Lung (tissue), 12 donors: ENCODE data around the gene PIAS4. TPM values are rescaled to one million over a fixed set of nuclear protein-coding genes. Genes with fewer than 3 reads are reported as not detected.

ENCODE experiments used
- ATAC-seq: fragments of 200-7000 bp; cut with Tn5 transposase; one replicate; pipeline ENCODE4 v1.9.1; 2020; ENCODE audit warnings: moderate number of reproducible peaks; ENCODE audit not compliant: insufficient read depth, low FRiP score
- DNase-seq, 3 donors: peaks; one replicate each; pipeline ENCODE4 v3.0.0-alpha.2; 2013 to 2017
- H3K27ac ChIP-seq, 2 donors: one replicate each; pipeline ENCODE4 v1.5.1; 2013; ENCODE audit warnings: mild to moderate bottlenecking in 2 of 2, moderate library complexity in 2 of 2, control low read depth in 1 of 2, inconsistent platforms in 1 of 2, low read depth in 1 of 2, low read length in 1 of 2
- H3K27me3 ChIP-seq, 3 donors: one replicate each; pipeline ENCODE4 v1.5.1; 2013; ENCODE audit warnings: low read length in 2 of 3; ENCODE audit not compliant: control insufficient read depth in 3 of 3, insufficient read depth in 3 of 3
- H3K36me3 ChIP-seq, 4 donors: one replicate each; pipeline ENCODE4 v1.5.1; 2013; ENCODE audit warnings: low read length in 4 of 4, mild to moderate bottlenecking in 1 of 4, moderate library complexity in 1 of 4; ENCODE audit not compliant: control insufficient read depth in 4 of 4, insufficient read depth in 4 of 4
- H3K4me1 ChIP-seq, 5 donors: one replicate each; pipeline ENCODE4 v1.5.1; 2013; ENCODE audit warnings: low read length in 5 of 5, mild to moderate bottlenecking in 2 of 5, moderate library complexity in 1 of 5; ENCODE audit not compliant: control insufficient read depth in 5 of 5, insufficient read depth in 5 of 5
- H3K4me3 ChIP-seq: one replicate; pipeline ENCODE4 v1.5.1; 2013; ENCODE audit warnings: mild to moderate bottlenecking, control low read depth, moderate library complexity
- H3K9ac ChIP-seq, 2 donors: one replicate each; pipeline ENCODE4 v1.5.1; 2013; ENCODE audit warnings: low read length in 2 of 2, control low read depth in 1 of 2; ENCODE audit not compliant: insufficient read depth in 1 of 2
- H3K9me3 ChIP-seq, 4 donors: one replicate each; pipeline ENCODE4 v1.5.1; 2013; ENCODE audit warnings: low read length in 3 of 4, mild to moderate bottlenecking in 1 of 4, moderate library complexity in 1 of 4; ENCODE audit not compliant: control insufficient read depth in 4 of 4, insufficient read depth in 3 of 4
- CTCF ChIP-seq: IDR thresholded peaks from 2 replicates; pipeline ENCODE4 v1.5.1; 2012; ENCODE audit warnings: mild to moderate bottlenecking; ENCODE audit errors: control extremely low read depth, extremely low read depth
- WGBS, 2 donors: extraction: QIAGEN DNeasy Blood & Tissue Kit; methylation state at CpG; one replicate each; pipeline ENCODE4 v1.1.7; 2013; 5-methylcytosine and 5-hydroxymethylcytosine counted together
- polyA plus RNA-seq, 2 donors: library from polyadenylated mRNA; stranded (reverse); fragments of 200-250 nt; gene quantifications; one replicate each; pipeline ENCODE4 v1.2.1, GENCODE V29; 2013
- total RNA-seq, 2 donors: library from RNA; depleted of rRNA in 1 of 2; stranded (reverse); fragments of >200 nt in 1 of 2; gene quantifications; one replicate each; pipeline ENCODE4 v1.2.1, GENCODE V29; 2014 to 2021
- donor health status: control.
- donor health status: control.
- donor health status: Bipolar disorder and iron deficiency.
- donor health status: healthy.
- donor health status: DM: yes; HTN: yes; CAD: no.

The PIAS4 gene
- total and polyA plus RNA-seq, 4 donors, result 9.9 to 46.2 (median 21.6) TPM

GRCh38 chr19:3968556-3969434, 38.7 kb upstream of the PIAS4 start:
- 30 to 53% methylated on average over 9 of the region's 9 CpGs for WGBS, 2 donors
- H3K27me3 ChIP-seq, result no peaks in the 10 kb centered on the region
- H3K9me3 ChIP-seq, result no peaks in the 10 kb centered on the region
- ATAC-seq, result peak; percentile 41
- H3K4me1 ChIP-seq, result peaks cover 7 to 27% (median 19%) of the 10 kb centered on the region in 5 donors
- DNase-seq, result peak; percentile 96 to 98 (median 98)
- peak overlapping the region; percentile 92 to 99 for H3K27ac ChIP-seq
- peaks cover 6 to 33% (median 15%) of the 10 kb centered on the region in 4 donors for H3K36me3 ChIP-seq
- TF ChIP-seq CTCF, result no peak
- peak overlapping the region; percentile 6 to 82 for H3K9ac ChIP-seq
- H3K4me3 ChIP-seq, result peak overlapping the region; percentile 15

- Histone ChIP-seq H3K4me1 (peaks cover 7 to 27% (median 19%) of the 10 kb centered on the region in 5 donors), H3K27ac (peak overlapping the region; percentile 92 to 99), H3K4me3 (peak overlapping the region; percentile 95), H3K36me3 (peaks cover 0 to 24% (median 13%) of the 10 kb centered on the region in 4 donors), H3K27me3 (no peaks in the 10 kb centered on the region), H3K9ac (peak overlapping the region in 1 of 2 donors; percentile 77), H3K9me3 (no peaks in the 10 kb centered on the region)
- no peak for ATAC-seq
- WGBS, 2 donors, result 26 to 51% methylated on average over 23 of the region's 23 CpGs
- no peak for TF ChIP-seq CTCF
- peak in 2 of 3 donors; percentile 22 to 44 for DNase-seq
Measured at GRCh38 chr19:3969435-3970312, 37.9 kb upstream of the PIAS4 start.

DNA sequence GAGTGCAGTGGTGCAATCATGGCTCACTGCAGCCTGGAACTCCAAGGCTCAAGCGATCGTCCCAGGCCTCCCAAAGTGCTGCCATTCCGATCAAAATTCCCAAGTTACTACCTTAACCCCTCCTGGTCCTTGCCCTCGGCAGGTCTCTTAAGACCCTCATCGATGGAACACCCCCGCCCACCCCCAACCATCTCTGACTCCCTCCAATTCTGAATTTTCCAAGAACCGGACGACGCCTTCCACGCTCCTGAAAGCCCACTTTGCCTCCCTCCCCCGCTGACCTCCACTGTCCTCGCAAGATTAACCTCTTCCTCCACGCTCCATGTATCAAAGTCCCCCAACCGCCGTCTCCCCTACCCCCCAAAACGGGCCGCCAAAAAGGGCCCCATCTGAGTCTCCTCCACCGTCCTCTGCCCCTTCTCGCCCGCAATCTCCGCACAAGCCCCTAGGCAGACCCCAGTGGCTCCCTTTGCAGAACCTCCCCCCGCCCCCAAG, 37.2 kb upstream of the PIAS4 start:
- TF ChIP-seq CTCF, result no peak
- Histone ChIP-seq H3K4me1 (peaks cover 7 to 27% (median 19%) of the 10 kb centered on the region in 5 donors), H3K9ac (peak overlapping the region; percentile 66 to 77), H3K36me3 (peaks cover under 1 to 23% (median 12%) of the 10 kb centered on the region in 4 donors), H3K4me3 (peak overlapping the region; percentile 95), H3K27me3 (no peaks in the 10 kb centered on the region), H3K27ac (peak overlapping the region; percentile 92 to 99), H3K9me3 (no peaks in the 10 kb centered on the region)
- WGBS, 2 donors, result 2% methylated on average over 21 of the region's 22 CpGs
- no peak for ATAC-seq
- DNase-seq, result peak in 1 of 3 donors; percentile 13
